K562 (cell line): ENCODE measurements around the gene HAUS3. TPM values are rescaled to one million over a fixed set of nuclear protein-coding genes. Genes with fewer than 3 reads are reported as not detected.

Source experiments
- BDP1 ChIP-seq: IDR thresholded peaks from 3 replicates; pipeline ENCODE4 v1.6.1; 2011; ENCODE audit not compliant: insufficient read length, insufficient read depth
- BMI1 ChIP-seq: fragments of 150-350 bp; IDR thresholded peaks from 2 replicates; pipeline ENCODE4 v1.6.1; 2014; ENCODE audit warnings: low read length
- CBFA2T3 ChIP-seq: fragments of 450-650 bp; IDR thresholded peaks from 2 replicates; pipeline ENCODE4 v1.6.1; 2017
- DEAF1 ChIP-seq: fragments of 450-650 bp; formaldehyde crosslinking; IDR thresholded peaks from 2 replicates; pipeline ENCODE4 v1.4.0; 2020; ENCODE audit warnings: mild to moderate bottlenecking, moderate library complexity
- ELF4 ChIP-seq: fragments of 450-650 bp; formaldehyde crosslinking; IDR thresholded peaks from 2 replicates; pipeline ENCODE4 v1.4.0; 2022; ENCODE audit warnings: missing genetic modification characterization
- ETS1 ChIP-seq: conservative IDR thresholded peaks from 2 replicates; pipeline ENCODE4 v1.6.1; 2011; ENCODE audit warnings: low read depth, mild to moderate bottlenecking, low read length; ENCODE audit not compliant: control insufficient read depth
- ETS2 ChIP-seq: IDR thresholded peaks from 2 replicates; pipeline ENCODE4 v1.6.1; 2016; ENCODE audit warnings: borderline replicate concordance, missing genetic modification characterization, mild to moderate bottlenecking, moderate library complexity, missing compliant biosample characterization; ENCODE audit not compliant: poor library complexity, severe bottlenecking
- FIP1L1 ChIP-seq: fragments of 200-400 bp; formaldehyde crosslinking; IDR thresholded peaks from 2 replicates; pipeline ENCODE4 v1.6.1; 2018; ENCODE audit warnings: mild to moderate bottlenecking, low read depth, low read length; ENCODE audit not compliant: poor library complexity, severe bottlenecking
- GTF2A2 ChIP-seq: IDR thresholded peaks from 2 replicates; pipeline ENCODE4 v1.6.1; 2016; ENCODE audit warnings: mild to moderate bottlenecking, missing genetic modification characterization, missing compliant biosample characterization
- HNRNPH1 ChIP-seq: fragments of 200-400 bp; formaldehyde crosslinking; optimal IDR thresholded peaks from 2 replicates; pipeline ENCODE3; 2017; ENCODE audit warnings: low read depth, mild to moderate bottlenecking, low read length, moderate library complexity
- ID3 ChIP-seq, 2 experiments: fragments of 250-450 bp in 1 of 2; fragments of 450-650 bp in 1 of 2; sonication (Bioruptor Pico) in 1 of 2; IDR thresholded peaks; 2 replicates each; pipeline versions ENCODE4 v1.6.1 to v1.8.0; 2016 to 2021; ENCODE audit warnings: mild to moderate bottlenecking in 2 of 2, moderate library complexity in 2 of 2, missing compliant biosample characterization in 1 of 2, missing genetic modification characterization in 1 of 2
- KDM1A ChIP-seq, 2 experiments: fragments of 450-650 bp; IDR thresholded peaks; 2 replicates each; pipeline ENCODE4 v1.6.1; 2016; ENCODE audit warnings: mild to moderate bottlenecking in 2 of 2
- MXI1 ChIP-seq: IDR thresholded peaks from 2 replicates; pipeline ENCODE4 v1.6.1; 2011; ENCODE audit warnings: low read depth, mild to moderate bottlenecking, improper control_type of control experiment, low read length
- MYNN ChIP-seq, 2 experiments: sonication (generic); formaldehyde crosslinking in 1 of 2; IDR thresholded peaks; 2 replicates each; pipeline versions ENCODE4 v1.5.0 to v1.6.1; 2016 to 2020; ENCODE audit warnings: antibody characterized with exemption in 1 of 2, missing genetic modification reagents in 1 of 2
- NFATC3 ChIP-seq: fragments of 450-650 bp; IDR thresholded peaks from 2 replicates; pipeline ENCODE4 v1.6.1; 2017; ENCODE audit warnings: mild to moderate bottlenecking
- NR2F6 ChIP-seq: fragments of 450-650 bp; formaldehyde crosslinking; IDR thresholded peaks from 2 replicates; pipeline ENCODE4 v1.4.0; 2020; ENCODE audit warnings: mild to moderate bottlenecking
- PHF20 ChIP-seq: fragments of 450-650 bp; IDR thresholded peaks from 2 replicates; pipeline ENCODE4 v1.6.1; 2018; ENCODE audit not compliant: partially characterized antibody
- PPARD ChIP-seq: fragments of 250-450 bp; sonication (Bioruptor Pico); IDR thresholded peaks from 2 replicates; pipeline ENCODE4 v1.8.0; 2022; ENCODE audit warnings: inconsistent platforms, mild to moderate bottlenecking, moderate library complexity
- RBM39 ChIP-seq: fragments of 200-400 bp; formaldehyde crosslinking; optimal IDR thresholded peaks from 2 replicates; pipeline ENCODE3; 2018; ENCODE audit warnings: low read depth, low read length
- SPI1 ChIP-seq: IDR thresholded peaks from 2 replicates; pipeline ENCODE4 v1.6.1; 2011; ENCODE audit warnings: low read depth, low read length, control low read depth, borderline replicate concordance
- SRSF1 ChIP-seq: fragments of 200-400 bp; formaldehyde crosslinking; IDR thresholded peaks from 2 replicates; pipeline ENCODE4 v1.6.1; 2017; ENCODE audit warnings: mild to moderate bottlenecking, low read depth, low read length, moderate library complexity
- TAF15 ChIP-seq: fragments of 200-400 bp; formaldehyde crosslinking; IDR thresholded peaks from 2 replicates; pipeline ENCODE4 v1.6.1; 2017; ENCODE audit warnings: mild to moderate bottlenecking, low read depth, low read length, moderate library complexity
- ZNF134 ChIP-seq: fragments of 250-450 bp; sonication (Bioruptor Pico); conservative IDR thresholded peaks from 2 replicates; pipeline ENCODE4 v1.4.0; 2020
- ZNF184 ChIP-seq: sonication (generic); formaldehyde crosslinking; IDR thresholded peaks from 2 replicates; pipeline ENCODE4 v1.5.0; 2020; ENCODE audit warnings: missing genetic modification reagents
- ZNF695 ChIP-seq: fragments of 450-650 bp; formaldehyde crosslinking; IDR thresholded peaks from 2 replicates; pipeline ENCODE4 v1.4.0; 2020; ENCODE audit warnings: mild to moderate bottlenecking, moderate library complexity
- ZNF79 ChIP-seq: fragments of 250-450 bp; sonication (Bioruptor Pico); IDR thresholded peaks from 2 replicates; pipeline ENCODE4 v1.4.0; 2020; ENCODE audit warnings: low read depth, mild to moderate bottlenecking, moderate library complexity
- polyA plus RNA-seq, 8 experiments: library from polyadenylated mRNA; depleted of rRNA in 4 of 8; stranded (reverse) in 5 of 8; unstranded in 3 of 8; fragments of >200 nt; fragmentation: Nextera tagmentation in 2 of 8; fragmentation: Illumina TruSeq in 1 of 8; extraction: Ambion mirVana in 2 of 8; extraction: Trizol in 1 of 8; gene quantifications; 2 replicates each; pipeline versions ENCODE4 v1.2.1 to v1.2.3, GENCODE V29; 2011 to 2014; ENCODE audit warnings: inconsistent platforms in 1 of 8, missing spikeins in 1 of 8
- total RNA-seq, 7 experiments: library from RNA; depleted of rRNA in 6 of 7; stranded (reverse); fragments of >200 nt in 6 of 7; fragmentation: Illumina TruSeq in 2 of 7; extraction: Trizol in 2 of 7; gene quantifications; 2 replicates each; pipeline versions ENCODE4 v1.2.1 to v1.2.3, GENCODE V29; 2011 to 2021; ENCODE audit warnings: low replicate concordance in 1 of 7

Gene HAUS3
- total and polyA plus RNA-seq, 9 of the 15 experiments (the other 6 are each of a cell fraction or from before 2014, with no cell fraction given) = 8.9 to 25.7 (median 21.5) TPM

GRCh38 chr4:2262145-2262943 lies 20.4 kb upstream of the HAUS3 start (continued):
- TF ChIP-seq MYNN (IDR thresholded peaks at IDR 0.05) (no peak), MYNN (CRISPR knock-in tag; IDR thresholded peaks at IDR 0.05) (no peak), RBM39 (no peak), ZNF184 (CRISPR knock-in tag) (no peak), NFATC3 (no peak), PPARD (CRISPR knock-in tag) (no peak), KDM1A (IDR thresholded peaks at IDR 0.05) (no peak), PHF20 (peak; percentile 81), NR2F6 (CRISPR knock-in tag) (no peak), ETS2 (no peak), CBFA2T3 (no peak), ZNF134 (no peak), ETS1 (peak; percentile 28; the same call in 1 of the 2 replicates), ELF4 (CRISPR knock-in tag) (0 out of 2 replicates have a peak, but pooled peaks have one; percentile 12), BMI1 (no peak), HNRNPH1 (no peak), MXI1 (peak; percentile 85), TAF15 (no peak), BDP1 (no peak), ZNF695 (CRISPR knock-in tag) (no peak), GTF2A2 (tag) (no peak), ID3 (CRISPR knock-in tag; IDR thresholded peaks at IDR 0.05) (no peak), ID3 (tag; IDR thresholded peaks at IDR 0.05) (peak; percentile 73; the same call in 1 of the 2 replicates), SPI1 (peak; percentile 65; the same call in 1 of the 2 replicates), DEAF1 (CRISPR knock-in tag) (no peak), FIP1L1 (peak; percentile 51), SRSF1 (no peak), ZNF79 (no peak)
